MM.1S (cell line): ENCODE results near the gene IRAK2.
"Not testable (repeated sequence)": the region's sequence is repeated elsewhere in the genome, so short reads cannot be mapped to it uniquely, and the experiment has no call there.

ENCODE experiments used
- DNase-seq: peaks from one replicate; pipeline ENCODE4 v3.0.0-alpha.2; 2015
- H2AFZ ChIP-seq: fragments of 300-600 bp; sonication (generic); 2 replicates; pipeline ENCODE4 v1.6.0; 2016; ENCODE audit warnings: antibody characterized with exemption, low read length
- H3F3A ChIP-seq: fragments of 300-600 bp; sonication (generic); 2 replicates; pipeline ENCODE4 v1.6.1; 2016; ENCODE audit warnings: mild to moderate bottlenecking, antibody characterized with exemption, low read length, moderate library complexity, mixed read lengths; ENCODE audit not compliant: insufficient read depth
- H3K27ac ChIP-seq: fragments of 300-600 bp; sonication (generic); 2 replicates; pipeline ENCODE4 v1.5.1; 2016; ENCODE audit warnings: mild to moderate bottlenecking, low read length
- H3K27me3 ChIP-seq: fragments of 300-600 bp; sonication (generic); replicated peaks from 2 replicates; pipeline ENCODE4 v1.6.0; 2016; ENCODE audit warnings: low read length; ENCODE audit not compliant: insufficient read depth
- H3K36me3 ChIP-seq: fragments of 300-600 bp; sonication (generic); replicated peaks from 2 replicates; pipeline ENCODE4 v1.6.1; 2016; ENCODE audit warnings: mild to moderate bottlenecking, low read length, mixed read lengths; ENCODE audit not compliant: insufficient read depth
- H3K4me1 ChIP-seq: fragments of 300-600 bp; sonication (generic); 2 replicates; pipeline ENCODE4 v1.6.1; 2016; ENCODE audit warnings: low read length, mixed read lengths
- H3K4me2 ChIP-seq: fragments of 300-600 bp; sonication (generic); 2 replicates; pipeline ENCODE4 v1.6.0; 2016; ENCODE audit warnings: low read depth, low read length
- H3K4me3 ChIP-seq: fragments of 300-600 bp; sonication (generic); 2 replicates; pipeline ENCODE4 v1.5.1; 2016; ENCODE audit warnings: low read length, mixed read lengths
- H3K79me2 ChIP-seq: fragments of 300-600 bp; sonication (generic); 2 replicates; pipeline ENCODE4 v1.6.1; 2016; ENCODE audit warnings: mixed run types, low read length, mixed read lengths
- H3K9ac ChIP-seq: fragments of 300-600 bp; sonication (generic); 2 replicates; pipeline ENCODE4 v1.6.1; 2016; ENCODE audit warnings: low read length, mixed read lengths
- H3K9me2 ChIP-seq: fragments of 300-600 bp; sonication (generic); replicated peaks from 2 replicates; pipeline ENCODE4 v1.6.1; 2016; ENCODE audit warnings: mild to moderate bottlenecking, low read length, mixed read lengths; ENCODE audit not compliant: insufficient read depth
- H3K9me3 ChIP-seq: fragments of 300-600 bp; sonication (generic); replicated peaks from 2 replicates; pipeline ENCODE4 v1.6.1; 2016; ENCODE audit warnings: mild to moderate bottlenecking, low read length, mixed read lengths; ENCODE audit not compliant: insufficient read depth
- H4K20me1 ChIP-seq: fragments of 300-600 bp; sonication (generic); 2 replicates; pipeline ENCODE4 v1.6.1; 2016; ENCODE audit warnings: mild to moderate bottlenecking, low read length, moderate library complexity, mixed read lengths; ENCODE audit not compliant: insufficient read depth
- CTCF ChIP-seq: fragments of 300-600 bp; sonication (generic); IDR thresholded peaks from 2 replicates; pipeline ENCODE4 v1.5.1; 2016; ENCODE audit warnings: antibody characterized with exemption, low read length, mixed read lengths
- EZH2 ChIP-seq: fragments of 300-600 bp; sonication (generic); optimal IDR thresholded peaks from 2 replicates; pipeline ENCODE3; 2017; ENCODE audit warnings: low read depth, mild to moderate bottlenecking, antibody characterized with exemption, low read length, mixed read lengths
- EZH2phosphoT487 ChIP-seq: fragments of 300-600 bp; sonication (generic); IDR thresholded peaks from 2 replicates; pipeline ENCODE4 v1.6.1; 2018; ENCODE audit warnings: antibody characterized with exemption, low read length

Gene IRAK2

DNA sequence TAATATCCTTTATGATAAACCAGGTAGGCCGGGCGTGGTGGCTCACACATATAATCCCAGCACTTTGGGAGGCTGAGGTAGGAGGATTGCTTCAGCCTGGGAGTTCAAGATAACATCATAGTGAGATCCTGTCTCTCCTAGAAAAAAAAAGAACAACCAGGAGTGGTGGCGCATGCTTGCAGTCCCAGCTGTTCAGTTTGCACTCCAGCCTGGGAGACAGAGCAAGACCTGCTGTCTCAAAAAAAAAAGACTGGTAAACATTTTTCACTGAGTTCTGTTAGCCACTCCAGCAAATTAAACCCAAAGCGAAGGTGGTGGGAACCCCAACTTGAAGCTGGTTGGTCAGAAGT lies 9.6 kb upstream of the IRAK2 start:
- H3K4me3 ChIP-seq = no peak overlapping the region
- no peaks in the 10 kb centered on the region for H3K9me3 ChIP-seq
- no peaks in the 10 kb centered on the region for H3K27me3 ChIP-seq
- no peaks in the 10 kb centered on the region for H3K79me2 ChIP-seq
- no peak overlapping the region for H3K27ac ChIP-seq
- TF ChIP-seq EZH2 = no peak
- no peak for TF ChIP-seq EZH2phosphoT487
- TF ChIP-seq CTCF = no peak
- H3K36me3 ChIP-seq = 0 out of 2 replicates have a peak, but pooled peaks cover 3% of the 10 kb centered on the region
- no peaks in the 10 kb centered on the region for H3K4me1 ChIP-seq
- no peaks in the 10 kb centered on the region for H4K20me1 ChIP-seq
- H3F3A ChIP-seq = no peaks in the 10 kb centered on the region
- H3K4me2 ChIP-seq = no peak overlapping the region
- H3K9ac ChIP-seq = no peak overlapping the region
- H3K9me2 ChIP-seq = no peaks in the 10 kb centered on the region
- no peak overlapping the region for H2AFZ ChIP-seq
- DNase-seq = no peak

GRCh38 chr3:10155658-10156057 lies 9.1 kb upstream of the IRAK2 start:
- no peaks in the 10 kb centered on the region for H3K9me2 ChIP-seq
- H3K4me2 ChIP-seq = no peak overlapping the region
- TF ChIP-seq CTCF (no peak), EZH2phosphoT487 (no peak), EZH2 (no peak)
- H3K27me3 ChIP-seq = no peaks in the 10 kb centered on the region
- H3K9me3 ChIP-seq = no peaks in the 10 kb centered on the region
- DNase-seq = no peak
- H3K27ac ChIP-seq = no peak overlapping the region
- no peaks in the 10 kb centered on the region for H3F3A ChIP-seq
- no peaks in the 10 kb centered on the region for H3K79me2 ChIP-seq
- H3K36me3 ChIP-seq = no peaks in the 10 kb centered on the region
- H3K4me3 ChIP-seq = no peak overlapping the region
- H2AFZ ChIP-seq = no peak overlapping the region
- H3K9ac ChIP-seq = no peak overlapping the region
- H3K4me1 ChIP-seq = no peaks in the 10 kb centered on the region
- no peaks in the 10 kb centered on the region for H4K20me1 ChIP-seq

DNA sequence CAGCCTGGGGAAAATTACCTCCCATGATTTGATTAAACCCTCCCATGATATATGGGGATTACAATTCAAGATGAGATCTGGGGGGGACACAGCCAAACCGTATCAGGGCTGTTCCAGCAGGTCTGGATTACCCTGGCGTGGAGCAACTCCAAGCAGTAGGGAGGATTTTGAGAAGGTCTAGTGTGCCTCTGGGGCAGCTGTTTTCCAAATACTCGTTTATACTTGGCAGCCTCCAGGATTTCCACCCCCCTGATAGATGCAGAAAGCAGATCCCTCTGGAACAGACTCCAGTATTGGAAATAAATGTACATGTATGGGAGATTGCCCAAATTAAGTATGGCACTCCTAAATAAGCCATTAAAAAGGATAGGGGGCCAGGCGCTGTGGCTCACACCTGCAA lies 7.7 kb upstream of the IRAK2 start:
- no peaks in the 10 kb centered on the region for H4K20me1 ChIP-seq
- no peak overlapping the region for H3K9ac ChIP-seq
- TF ChIP-seq EZH2 (no peak), EZH2phosphoT487 (no peak), CTCF (no peak)
- H3K9me3 ChIP-seq = no peaks in the 10 kb centered on the region
- no peaks in the 10 kb centered on the region for H3F3A ChIP-seq
- H2AFZ ChIP-seq = no peak overlapping the region
- H3K4me2 ChIP-seq = no peak overlapping the region
- no peaks in the 10 kb centered on the region for H3K4me1 ChIP-seq
- no peaks in the 10 kb centered on the region for H3K9me2 ChIP-seq
- no peaks in the 10 kb centered on the region for H3K79me2 ChIP-seq
- H3K27me3 ChIP-seq = no peaks in the 10 kb centered on the region
- no peaks in the 10 kb centered on the region for H3K36me3 ChIP-seq
- H3K27ac ChIP-seq = no peak overlapping the region
- H3K4me3 ChIP-seq = no peak overlapping the region
- DNase-seq = no peak

DNA sequence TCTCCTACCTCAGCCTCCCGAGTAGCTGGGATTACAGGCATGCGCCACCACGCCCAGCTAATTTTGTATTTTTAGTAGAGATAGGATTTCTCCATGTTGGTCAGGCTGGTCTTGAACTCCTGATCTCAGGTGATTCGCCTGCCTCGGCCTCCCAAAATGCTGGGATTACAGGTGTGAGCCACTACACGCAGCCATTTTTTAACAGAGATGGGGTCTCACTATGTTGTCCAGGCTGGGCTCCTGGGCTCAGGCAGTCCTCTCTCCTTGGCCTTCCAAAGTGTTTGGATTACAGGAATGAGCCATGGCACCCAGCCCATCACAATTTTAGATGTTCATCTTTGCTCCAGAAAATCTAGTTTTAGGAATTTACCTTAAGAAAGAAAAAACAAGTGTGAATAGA lies 6.2 kb upstream of the IRAK2 start:
- not testable (repeated sequence) for H3K79me2 ChIP-seq, H3K27me3 ChIP-seq, H3K4me1 ChIP-seq, H4K20me1 ChIP-seq, H3K4me3 ChIP-seq, H3K9me2 ChIP-seq, H3K4me2 ChIP-seq, H3K36me3 ChIP-seq, DNase-seq, H3F3A ChIP-seq, H3K27ac ChIP-seq, H3K9ac ChIP-seq, H3K9me3 ChIP-seq, H2AFZ ChIP-seq
